ENCODE data around the gene ESR1.
"Not testable (repeated sequence)": the region's sequence is repeated elsewhere in the genome, so short reads cannot be mapped to it uniquely, and the experiment has no call there.

DNA sequence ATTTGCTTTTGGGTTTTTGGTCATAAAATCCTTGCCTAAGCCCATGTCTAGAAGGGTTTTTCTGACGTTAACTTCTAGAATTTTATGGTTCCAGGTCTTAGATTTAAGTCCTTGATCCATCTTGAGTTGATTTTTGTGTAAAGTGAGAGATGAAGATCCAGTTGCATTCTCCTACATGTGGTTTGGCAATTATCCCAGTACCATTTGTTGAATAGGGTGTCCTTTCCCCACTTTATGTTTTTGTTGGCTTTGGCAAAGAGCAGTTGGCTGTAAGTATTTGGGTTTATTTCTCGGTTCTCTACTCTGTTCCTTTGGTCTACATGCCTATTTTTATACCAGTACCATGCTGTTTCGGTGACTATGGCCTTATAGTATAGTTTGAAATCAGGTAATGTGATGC is 86.9 kb downstream of the ESR1 start:
- not testable (repeated sequence) for TF ChIP-seq JUN (IDR thresholded peaks at IDR 0.05; ENCODE audit: borderline replicate concordance, insufficient read depth, insufficient read length, low read depth); EZH2 (IDR thresholded peaks at IDR 0.05; ENCODE audit: borderline replicate concordance, low read depth, low read length, severe bottlenecking); GATA2 (IDR thresholded peaks at IDR 0.05; ENCODE audit: insufficient read depth, insufficient read length, low read depth, low read length); POLR2A (IDR thresholded peaks at IDR 0.05; ENCODE audit: low read depth, low read length); MYC (IDR thresholded peaks at IDR 0.05; ENCODE audit: low read depth, low read length); POLR2AphosphoS5 (IDR thresholded peaks at IDR 0.05; ENCODE audit: insufficient read depth, low read depth, low read length)
- TF ChIP-seq, protein P1, sequence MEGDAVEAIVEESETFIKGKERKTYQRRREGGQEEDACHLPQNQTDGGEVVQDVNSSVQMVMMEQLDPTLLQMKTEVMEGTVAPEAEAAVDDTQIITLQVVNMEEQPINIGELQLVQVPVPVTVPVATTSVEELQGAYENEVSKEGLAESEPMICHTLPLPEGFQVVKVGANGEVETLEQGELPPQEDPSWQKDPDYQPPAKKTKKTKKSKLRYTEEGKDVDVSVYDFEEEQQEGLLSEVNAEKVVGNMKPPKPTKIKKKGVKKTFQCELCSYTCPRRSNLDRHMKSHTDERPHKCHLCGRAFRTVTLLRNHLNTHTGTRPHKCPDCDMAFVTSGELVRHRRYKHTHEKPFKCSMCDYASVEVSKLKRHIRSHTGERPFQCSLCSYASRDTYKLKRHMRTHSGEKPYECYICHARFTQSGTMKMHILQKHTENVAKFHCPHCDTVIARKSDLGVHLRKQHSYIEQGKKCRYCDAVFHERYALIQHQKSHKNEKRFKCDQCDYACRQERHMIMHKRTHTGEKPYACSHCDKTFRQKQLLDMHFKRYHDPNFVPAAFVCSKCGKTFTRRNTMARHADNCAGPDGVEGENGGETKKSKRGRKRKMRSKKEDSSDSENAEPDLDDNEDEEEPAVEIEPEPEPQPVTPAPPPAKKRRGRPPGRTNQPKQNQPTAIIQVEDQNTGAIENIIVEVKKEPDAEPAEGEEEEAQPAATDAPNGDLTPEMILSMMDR (IDR thresholded peaks at IDR 0.05; ENCODE audit: extremely low read depth in 1 of 2, insufficient read depth in 1 of 2, low read depth in 1 of 2, low read length in 2 of 2): not testable (repeated sequence)
- TF ChIP-seq, protein P2, sequence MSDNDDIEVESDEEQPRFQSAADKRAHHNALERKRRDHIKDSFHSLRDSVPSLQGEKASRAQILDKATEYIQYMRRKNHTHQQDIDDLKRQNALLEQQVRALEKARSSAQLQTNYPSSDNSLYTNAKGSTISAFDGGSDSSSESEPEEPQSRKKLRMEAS (IDR thresholded peaks at IDR 0.05; ENCODE audit: insufficient read depth, insufficient read length): not testable (repeated sequence)
